HepG2 (cell line): ENCODE measurements around the gene CFAP43. TPM values are rescaled to one million over a fixed set of nuclear protein-coding genes. Genes with fewer than 3 reads are reported as not detected.
A peak's percentile ranks its signal among the peaks of the same experiment; 100 is the strongest.

Experiments used
- BHLHE40 ChIP-seq: IDR thresholded peaks from 2 replicates; pipeline ENCODE4 v1.6.1; 2011; ENCODE audit warnings: low read length, improper control_type of control experiment
- CREB1 ChIP-seq, 2 experiments: fragments of 450-650 bp in 1 of 2; IDR thresholded peaks; 2 replicates each; pipeline ENCODE4 v1.6.1; 2016 to 2017; ENCODE audit warnings: control low read depth in 1 of 2, mild to moderate bottlenecking in 1 of 2, missing compliant biosample characterization in 1 of 2, missing genetic modification characterization in 1 of 2
- DPF2 ChIP-seq: sonication (generic); formaldehyde crosslinking; IDR thresholded peaks from 2 replicates; pipeline ENCODE4 v1.4.0; 2020; ENCODE audit warnings: mild to moderate bottlenecking, low read depth, missing genetic modification reagents, borderline replicate concordance
- HIVEP1 ChIP-seq: sonication (generic); formaldehyde crosslinking; IDR thresholded peaks from 2 replicates; pipeline ENCODE4 v1.4.0; 2020; ENCODE audit warnings: mild to moderate bottlenecking, missing genetic modification reagents
- HOXA5 ChIP-seq: sonication (generic); formaldehyde crosslinking; IDR thresholded peaks from 2 replicates; pipeline ENCODE4 v1.4.0; 2020; ENCODE audit warnings: missing genetic modification reagents
- KDM5A ChIP-seq: fragments of 200-600 bp; sonication (generic); IDR thresholded peaks from 2 replicates; pipeline ENCODE4 v1.7.0; 2018; ENCODE audit warnings: antibody characterized with exemption, mild to moderate bottlenecking, low read length, borderline replicate concordance
- MYC ChIP-seq: sonication (generic); formaldehyde crosslinking; IDR thresholded peaks from 2 replicates; pipeline ENCODE4 v1.9.0; 2021; ENCODE audit warnings: missing genetic modification reagents, borderline replicate concordance
- SMAD1 ChIP-seq: sonication (generic); formaldehyde crosslinking; IDR thresholded peaks from 2 replicates; pipeline ENCODE4 v1.4.0; 2020; ENCODE audit warnings: missing genetic modification reagents, low read depth, mild to moderate bottlenecking, borderline replicate concordance
- TAF1 ChIP-seq: sonication (generic); formaldehyde crosslinking; IDR thresholded peaks from 2 replicates; pipeline ENCODE4 v1.4.0; 2020; ENCODE audit warnings: missing genetic modification reagents
- TBX2 ChIP-seq: sonication (generic); formaldehyde crosslinking; IDR thresholded peaks from 2 replicates; pipeline ENCODE4 v1.5.0; 2020; ENCODE audit warnings: missing genetic modification reagents, mild to moderate bottlenecking, borderline replicate concordance
- polyA plus RNA-seq, 8 experiments: library from polyadenylated mRNA; depleted of rRNA in 3 of 8; stranded (reverse) in 7 of 8; unstranded in 1 of 8; fragments of >200 nt; fragmentation: Illumina TruSeq in 4 of 8; extraction: Trizol in 4 of 8; gene quantifications; 2 replicates each; pipeline versions ENCODE4 v1.2.1 to v1.2.3, GENCODE V29; 2011 to 2016; ENCODE audit warnings: low read depth in 4 of 8, missing spikeins in 1 of 8, mixed read lengths in 1 of 8; ENCODE audit not compliant: insufficient read depth in 1 of 8
- total RNA-seq, 5 experiments: library from RNA; depleted of rRNA; stranded (reverse); fragments of >200 nt; fragmentation: Illumina TruSeq; extraction: Trizol; gene quantifications; 2 replicates each; pipeline ENCODE4 v1.2.3, GENCODE V29; 2016; ENCODE audit warnings: low read depth in 1 of 5
- TF ChIP-seq, protein P1 (sequence below): sonication (generic); formaldehyde crosslinking; IDR thresholded peaks from 2 replicates; pipeline ENCODE4 v1.4.0; 2020; ENCODE audit warnings: missing genetic modification reagents
- TF ChIP-seq, protein P2 (sequence below): IDR thresholded peaks from 2 replicates; pipeline ENCODE4 v1.6.1; 2016
- TF ChIP-seq, protein P3 (sequence below): sonication (generic); formaldehyde crosslinking; IDR thresholded peaks from 2 replicates; pipeline ENCODE4 v1.4.0; 2020; ENCODE audit warnings: missing genetic modification reagents
- TF ChIP-seq, protein P4 (sequence below): IDR thresholded peaks from 2 replicates; pipeline ENCODE4 v1.6.1; 2016; ENCODE audit warnings: low read depth, missing genetic modification reagents, missing compliant biosample characterization
- TF ChIP-seq, protein P5 (sequence below): IDR thresholded peaks from 2 replicates; pipeline ENCODE4 v1.6.1; 2016; ENCODE audit warnings: missing compliant biosample characterization, missing genetic modification reagents, borderline replicate concordance

Gene CFAP43
- total and polyA plus RNA-seq, 2 of the 13 experiments (the other 11 are each of a cell fraction or from before 2014, with no cell fraction given): 0.24 to 0.38 TPM

DNA sequence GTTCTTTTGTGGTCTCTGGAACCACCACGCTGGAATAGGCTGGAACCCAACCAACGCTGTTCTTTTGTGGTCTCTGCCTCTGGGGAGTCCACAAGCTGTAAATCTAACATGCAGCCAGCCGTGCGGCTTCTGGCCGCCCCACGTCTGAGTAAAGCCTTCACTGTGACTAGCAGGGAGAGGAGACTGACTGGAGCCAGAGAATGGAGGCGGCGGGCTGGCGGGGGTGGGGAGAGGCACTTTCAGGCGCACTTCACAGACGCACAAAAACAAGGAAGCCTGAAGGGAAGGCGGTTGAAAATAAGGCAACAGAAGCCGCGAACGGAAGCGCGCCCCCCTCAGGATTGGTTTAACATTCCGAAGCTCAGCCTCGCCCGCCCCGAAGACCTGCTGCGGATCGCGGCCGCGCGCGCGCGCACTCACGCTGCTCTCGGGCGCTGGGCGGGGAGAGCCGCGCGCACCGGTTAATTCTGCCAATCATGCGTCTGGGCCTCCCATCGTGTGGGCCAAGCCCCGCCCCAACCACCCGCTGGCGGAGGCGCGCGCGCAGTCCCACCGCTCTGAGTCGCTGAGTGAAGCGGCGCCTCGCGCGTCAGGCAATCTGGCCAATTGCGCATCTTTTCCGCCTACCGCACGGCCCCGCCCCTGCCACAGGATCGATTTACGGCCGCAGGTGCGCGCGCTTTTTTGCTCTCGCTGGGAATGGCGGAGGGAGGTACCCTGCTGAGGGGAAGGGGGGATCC lies 110.5 kb downstream of the CFAP43 start, which contains the start of gene SFR1 (continued):
- TF ChIP-seq, protein P1, sequence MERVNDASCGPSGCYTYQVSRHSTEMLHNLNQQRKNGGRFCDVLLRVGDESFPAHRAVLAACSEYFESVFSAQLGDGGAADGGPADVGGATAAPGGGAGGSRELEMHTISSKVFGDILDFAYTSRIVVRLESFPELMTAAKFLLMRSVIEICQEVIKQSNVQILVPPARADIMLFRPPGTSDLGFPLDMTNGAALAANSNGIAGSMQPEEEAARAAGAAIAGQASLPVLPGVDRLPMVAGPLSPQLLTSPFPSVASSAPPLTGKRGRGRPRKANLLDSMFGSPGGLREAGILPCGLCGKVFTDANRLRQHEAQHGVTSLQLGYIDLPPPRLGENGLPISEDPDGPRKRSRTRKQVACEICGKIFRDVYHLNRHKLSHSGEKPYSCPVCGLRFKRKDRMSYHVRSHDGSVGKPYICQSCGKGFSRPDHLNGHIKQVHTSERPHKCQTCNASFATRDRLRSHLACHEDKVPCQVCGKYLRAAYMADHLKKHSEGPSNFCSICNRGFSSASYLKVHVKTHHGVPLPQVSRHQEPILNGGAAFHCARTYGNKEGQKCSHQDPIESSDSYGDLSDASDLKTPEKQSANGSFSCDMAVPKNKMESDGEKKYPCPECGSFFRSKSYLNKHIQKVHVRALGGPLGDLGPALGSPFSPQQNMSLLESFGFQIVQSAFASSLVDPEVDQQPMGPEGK (CRISPR knock-in tag): 0 out of 2 replicates have a peak, but pooled peaks have one; percentile 29
- TF ChIP-seq, protein P2, sequence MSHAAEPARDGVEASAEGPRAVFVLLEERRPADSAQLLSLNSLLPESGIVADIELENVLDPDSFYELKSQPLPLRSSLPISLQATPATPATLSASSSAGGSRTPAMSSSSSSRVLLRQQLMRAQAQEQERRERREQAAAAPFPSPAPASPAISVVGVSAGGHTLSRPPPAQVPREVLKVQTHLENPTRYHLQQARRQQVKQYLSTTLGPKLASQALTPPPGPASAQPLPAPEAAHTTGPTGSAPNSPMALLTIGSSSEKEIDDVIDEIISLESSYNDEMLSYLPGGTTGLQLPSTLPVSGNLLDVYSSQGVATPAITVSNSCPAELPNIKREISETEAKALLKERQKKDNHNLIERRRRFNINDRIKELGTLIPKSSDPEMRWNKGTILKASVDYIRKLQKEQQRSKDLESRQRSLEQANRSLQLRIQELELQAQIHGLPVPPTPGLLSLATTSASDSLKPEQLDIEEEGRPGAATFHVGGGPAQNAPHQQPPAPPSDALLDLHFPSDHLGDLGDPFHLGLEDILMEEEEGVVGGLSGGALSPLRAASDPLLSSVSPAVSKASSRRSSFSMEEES (CRISPR knock-in tag): 0 out of 2 replicates have a peak, but pooled peaks have one; percentile 2
- peak; percentile 92 for TF ChIP-seq TAF1 (CRISPR knock-in tag)
- TF ChIP-seq CREB1 (IDR thresholded peaks at IDR 0.05): peak; percentile 73
- peak; percentile 84 for TF ChIP-seq CREB1 (CRISPR knock-in tag; IDR thresholded peaks at IDR 0.05)
- TF ChIP-seq SMAD1 (CRISPR knock-in tag): 0 out of 2 replicates have a peak, but pooled peaks have one; percentile 84
- 0 out of 2 replicates have a peak, but pooled peaks have one; percentile 25 for TF ChIP-seq HOXA5 (CRISPR knock-in tag)
- TF ChIP-seq, protein P3, sequence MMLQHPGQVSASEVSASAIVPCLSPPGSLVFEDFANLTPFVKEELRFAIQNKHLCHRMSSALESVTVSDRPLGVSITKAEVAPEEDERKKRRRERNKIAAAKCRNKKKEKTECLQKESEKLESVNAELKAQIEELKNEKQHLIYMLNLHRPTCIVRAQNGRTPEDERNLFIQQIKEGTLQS (CRISPR knock-in tag): no peak
- peak; percentile 4; the same call in 1 of the 2 replicates for TF ChIP-seq BHLHE40
- TF ChIP-seq, protein P4, sequence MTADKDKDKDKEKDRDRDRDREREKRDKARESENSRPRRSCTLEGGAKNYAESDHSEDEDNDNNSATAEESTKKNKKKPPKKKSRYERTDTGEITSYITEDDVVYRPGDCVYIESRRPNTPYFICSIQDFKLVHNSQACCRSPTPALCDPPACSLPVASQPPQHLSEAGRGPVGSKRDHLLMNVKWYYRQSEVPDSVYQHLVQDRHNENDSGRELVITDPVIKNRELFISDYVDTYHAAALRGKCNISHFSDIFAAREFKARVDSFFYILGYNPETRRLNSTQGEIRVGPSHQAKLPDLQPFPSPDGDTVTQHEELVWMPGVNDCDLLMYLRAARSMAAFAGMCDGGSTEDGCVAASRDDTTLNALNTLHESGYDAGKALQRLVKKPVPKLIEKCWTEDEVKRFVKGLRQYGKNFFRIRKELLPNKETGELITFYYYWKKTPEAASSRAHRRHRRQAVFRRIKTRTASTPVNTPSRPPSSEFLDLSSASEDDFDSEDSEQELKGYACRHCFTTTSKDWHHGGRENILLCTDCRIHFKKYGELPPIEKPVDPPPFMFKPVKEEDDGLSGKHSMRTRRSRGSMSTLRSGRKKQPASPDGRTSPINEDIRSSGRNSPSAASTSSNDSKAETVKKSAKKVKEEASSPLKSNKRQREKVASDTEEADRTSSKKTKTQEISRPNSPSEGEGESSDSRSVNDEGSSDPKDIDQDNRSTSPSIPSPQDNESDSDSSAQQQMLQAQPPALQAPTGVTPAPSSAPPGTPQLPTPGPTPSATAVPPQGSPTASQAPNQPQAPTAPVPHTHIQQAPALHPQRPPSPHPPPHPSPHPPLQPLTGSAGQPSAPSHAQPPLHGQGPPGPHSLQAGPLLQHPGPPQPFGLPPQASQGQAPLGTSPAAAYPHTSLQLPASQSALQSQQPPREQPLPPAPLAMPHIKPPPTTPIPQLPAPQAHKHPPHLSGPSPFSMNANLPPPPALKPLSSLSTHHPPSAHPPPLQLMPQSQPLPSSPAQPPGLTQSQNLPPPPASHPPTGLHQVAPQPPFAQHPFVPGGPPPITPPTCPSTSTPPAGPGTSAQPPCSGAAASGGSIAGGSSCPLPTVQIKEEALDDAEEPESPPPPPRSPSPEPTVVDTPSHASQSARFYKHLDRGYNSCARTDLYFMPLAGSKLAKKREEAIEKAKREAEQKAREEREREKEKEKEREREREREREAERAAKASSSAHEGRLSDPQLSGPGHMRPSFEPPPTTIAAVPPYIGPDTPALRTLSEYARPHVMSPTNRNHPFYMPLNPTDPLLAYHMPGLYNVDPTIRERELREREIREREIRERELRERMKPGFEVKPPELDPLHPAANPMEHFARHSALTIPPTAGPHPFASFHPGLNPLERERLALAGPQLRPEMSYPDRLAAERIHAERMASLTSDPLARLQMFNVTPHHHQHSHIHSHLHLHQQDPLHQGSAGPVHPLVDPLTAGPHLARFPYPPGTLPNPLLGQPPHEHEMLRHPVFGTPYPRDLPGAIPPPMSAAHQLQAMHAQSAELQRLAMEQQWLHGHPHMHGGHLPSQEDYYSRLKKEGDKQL (CRISPR knock-in tag): no peak
- TF ChIP-seq DPF2 (CRISPR knock-in tag): no peak
- peak; percentile 67 for TF ChIP-seq TBX2
- TF ChIP-seq, protein P5, sequence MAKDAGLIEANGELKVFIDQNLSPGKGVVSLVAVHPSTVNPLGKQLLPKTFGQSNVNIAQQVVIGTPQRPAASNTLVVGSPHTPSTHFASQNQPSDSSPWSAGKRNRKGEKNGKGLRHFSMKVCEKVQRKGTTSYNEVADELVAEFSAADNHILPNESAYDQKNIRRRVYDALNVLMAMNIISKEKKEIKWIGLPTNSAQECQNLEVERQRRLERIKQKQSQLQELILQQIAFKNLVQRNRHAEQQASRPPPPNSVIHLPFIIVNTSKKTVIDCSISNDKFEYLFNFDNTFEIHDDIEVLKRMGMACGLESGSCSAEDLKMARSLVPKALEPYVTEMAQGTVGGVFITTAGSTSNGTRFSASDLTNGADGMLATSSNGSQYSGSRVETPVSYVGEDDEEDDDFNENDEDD: peak; percentile 95; the same call in 1 of the 2 replicates
- peak; percentile 97 for TF ChIP-seq HIVEP1 (CRISPR knock-in tag)
- peak; percentile 9; the same call in 1 of the 2 replicates for TF ChIP-seq KDM5A
- peak; percentile 74; the same call in 1 of the 2 replicates for TF ChIP-seq MYC (CRISPR knock-in tag)
